Thyroid gland (tissue), 4 donors: ENCODE results near the gene TLR3. TPM values are rescaled to one million over a fixed set of nuclear protein-coding genes. Genes with fewer than 3 reads are reported as not detected.
"Not testable (repeated sequence)": the region's sequence is repeated elsewhere in the genome, so short reads cannot be mapped to it uniquely, and the experiment has no call there.

Experiments used
- DNase-seq, 2 donors: peaks; one replicate each; pipeline ENCODE4 v3.0.0-alpha.2; 2019
- H3K27ac ChIP-seq, 3 donors: fragments of 200-600 bp; sonication (generic); 1 replicate in 2 of 3; 2 replicates in 1 of 3; pipeline ENCODE4 v1.5.1; 2016 to 2019; ENCODE audit warnings: mild to moderate bottlenecking in 1 of 3, moderate library complexity in 1 of 3
- H3K27me3 ChIP-seq: fragments of 200-600 bp; sonication (generic); one replicate; pipeline ENCODE4 v1.5.1; 2019
- H3K36me3 ChIP-seq, 2 donors: fragments of 200-600 bp; sonication (generic); one replicate each; pipeline ENCODE4 v1.5.1; 2016 to 2019
- H3K4me1 ChIP-seq, 2 donors: fragments of 200-600 bp; sonication (generic); one replicate each; pipeline ENCODE4 v1.5.1; 2017 to 2019
- H3K4me3 ChIP-seq, 3 donors: fragments of 200-600 bp; sonication (generic); replicated peaks in 1 of 3; 1 replicate in 2 of 3; 2 replicates in 1 of 3; pipeline ENCODE4 v1.5.1; 2016; ENCODE audit warnings: mild to moderate bottlenecking in 1 of 3
- H3K9me3 ChIP-seq: fragments of 200-600 bp; sonication (generic); one replicate; pipeline ENCODE4 v1.5.1; 2017
- CTCF ChIP-seq, 6 experiments: fragments of 200-600 bp in 3 of 6; fragments of 450-650 bp in 3 of 6; sonication (generic) in 3 of 6; IDR thresholded peaks; one replicate each; pipeline ENCODE4 v1.5.1; 2016 to 2019; ENCODE audit warnings: antibody characterized with exemption in 6 of 6, mild to moderate bottlenecking in 2 of 6, inconsistent platforms in 1 of 6, moderate library complexity in 1 of 6
- POLR2A ChIP-seq, 2 donors: fragments of 450-650 bp; IDR thresholded peaks; one replicate each; pipeline ENCODE4 v1.6.1; 2017; ENCODE audit warnings: antibody characterized with exemption in 2 of 2, mild to moderate bottlenecking in 2 of 2, moderate library complexity in 1 of 2
- WGBS, 2 donors: methylation state at CpG; one replicate each; pipeline ENCODE4 v1.1.5; 2017; 5-methylcytosine and 5-hydroxymethylcytosine counted together
- intact Hi-C: fragments of 100-400 bp; cut with DNase I; formaldehyde crosslinking; loops from one replicate; pipeline ENCODE4 v1.15.1; 2023
- total RNA-seq, 4 donors: library from RNA; depleted of rRNA; stranded (reverse); fragments of >200 nt; gene quantifications; one replicate each; pipeline ENCODE4 v1.2.3, GENCODE V29; 2016

The TLR3 gene
- total RNA-seq, 4 donors from 2014 or later, result 6.5 to 13.1 (median 10.0) TPM

GRCh38 chr4:186033027-186033426, 35.9 kb upstream of the TLR3 start:
- intact Hi-C loops, result loop anchor here (5.0 kb wide), 1 partner anchor 396 kb away; no protein-coding TSS in a partner anchor
- no peak for DNase-seq
- Histone ChIP-seq H3K4me1 (peaks cover 25 to 34% of the 10 kb centered on the region in 2 donors), H3K9me3 (no peaks in the 10 kb centered on the region), H3K36me3 (no peaks in the 10 kb centered on the region), H3K4me3 (no peak overlapping the region), H3K27me3 (no peaks in the 10 kb centered on the region), H3K27ac (no peak overlapping the region)
- 88 to 93% methylated on average over 3 of the region's 3 CpGs for WGBS, 2 donors
- TF ChIP-seq CTCF (IDR thresholded peaks at IDR 0.05) (no peak), POLR2A (IDR thresholded peaks at IDR 0.05) (no peak)

GRCh38 chr4:186034613-186035012, 34.3 kb upstream of the TLR3 start:
- not testable (repeated sequence) for H3K4me3 ChIP-seq, DNase-seq, H3K9me3 ChIP-seq, H3K27me3 ChIP-seq, H3K27ac ChIP-seq, H3K36me3 ChIP-seq
- intact Hi-C loops, result loop anchor here (5.0 kb wide), 1 partner anchor 397 kb away; no protein-coding TSS in a partner anchor
- peaks cover 28 to 38% of the 10 kb centered on the region in 2 donors for H3K4me1 ChIP-seq
- WGBS, 2 donors, result 84 to 96% methylated on average over 6 to 7 of the region's 7 CpGs

GRCh38 chr4:186036976-186037581, 31.9 kb upstream of the TLR3 start:
- Histone ChIP-seq H3K36me3 (no peaks in the 10 kb centered on the region), H3K27me3 (no peaks in the 10 kb centered on the region), H3K9me3 (no peaks in the 10 kb centered on the region), H3K4me1 (peaks cover 14 to 20% of the 10 kb centered on the region in 2 donors), H3K4me3 (no peak overlapping the region), H3K27ac (no peak overlapping the region)
- intact Hi-C loops, result no loop called here
- TF ChIP-seq CTCF (IDR thresholded peaks at IDR 0.05) (no peak), POLR2A (IDR thresholded peaks at IDR 0.05) (no peak)
- WGBS, 2 donors, result 88 to 92% methylated on average over 6 of the region's 6 CpGs
- DNase-seq, result no peak

- intact Hi-C loops, result no loop called here
- Histone ChIP-seq H3K4me3 (no peak overlapping the region), H3K27ac (no peak overlapping the region), H3K4me1 (peaks cover 14% of the 10 kb centered on the region in 2 donors), H3K9me3 (no peaks in the 10 kb centered on the region), H3K27me3 (no peaks in the 10 kb centered on the region), H3K36me3 (no peaks in the 10 kb centered on the region)
- TF ChIP-seq POLR2A (IDR thresholded peaks at IDR 0.05) (no peak), CTCF (IDR thresholded peaks at IDR 0.05) (peak; percentile 71 to 97 (median 84))
- DNase-seq, result peak; percentile 48 to 53
- 23 to 29% methylated on average over 12 of the region's 12 CpGs for WGBS, 2 donors
Measured at GRCh38 chr4:186037692-186038658, 31.0 kb upstream of the TLR3 start.

- H3K27ac ChIP-seq, result peak overlapping the region; percentile 29 to 73 (median 66)
- intact Hi-C loops, result no loop called here
- no peaks in the 10 kb centered on the region for H3K9me3 ChIP-seq
- TF ChIP-seq POLR2A (IDR thresholded peaks at IDR 0.05), result peak in 1 of 2 donors; percentile 51
- no peak for TF ChIP-seq CTCF (IDR thresholded peaks at IDR 0.05)
- H3K4me1 ChIP-seq, result peaks cover 14% of the 10 kb centered on the region in 2 donors
- DNase-seq, result peak; percentile 76 to 83
- 16 to 22% methylated on average over 16 of the region's 16 CpGs for WGBS, 2 donors
- no peak overlapping the region for H3K4me3 ChIP-seq
- H3K36me3 ChIP-seq, result no peaks in the 10 kb centered on the region
- no peaks in the 10 kb centered on the region for H3K27me3 ChIP-seq
Measured at GRCh38 chr4:186039697-186040096, 29.3 kb upstream of the TLR3 start.
